BLaER1 treated with 17β-estradiol and CSF1 and Interleukin-3, amounts not matched to agents 10 nM and 100 nM (cell line): Measurements from ENCODE around the gene SCN11A.

Experiments used
- H3K27ac ChIP-seq, 11 experiments: shearing (Covaris generic); formaldehyde crosslinking; 2 replicates each; pipeline ENCODE4 v1.8.1; 2022
- H3K27me3 ChIP-seq, 11 experiments: shearing (Covaris generic); formaldehyde crosslinking; 2 replicates each; pipeline ENCODE4 v1.8.1; 2022
- H3K36me3 ChIP-seq, 11 experiments: shearing (Covaris generic); formaldehyde crosslinking; 2 replicates each; pipeline ENCODE4 v1.8.1; 2022
- H3K4me1 ChIP-seq, 10 experiments: shearing (Covaris generic); formaldehyde crosslinking; 2 replicates each; pipeline ENCODE4 v1.8.1; 2022
- H3K4me2 ChIP-seq, 11 experiments: shearing (Covaris generic); formaldehyde crosslinking; 2 replicates each; pipeline ENCODE4 v1.8.1; 2022
- H3K4me3 ChIP-seq, 10 experiments: shearing (Covaris generic); formaldehyde crosslinking; 2 replicates each; pipeline ENCODE4 v1.8.1; 2022
- H3K9ac ChIP-seq, 11 experiments: shearing (Covaris generic); formaldehyde crosslinking; 2 replicates each; pipeline ENCODE4 v1.8.1; 2022
- H3K9me3 ChIP-seq, 11 experiments: shearing (Covaris generic); formaldehyde crosslinking; replicated peaks in 1 of 11; 2 replicates each; pipeline ENCODE4 v1.8.1; 2022
- H4K20me1 ChIP-seq, 11 experiments: shearing (Covaris generic); formaldehyde crosslinking; 2 replicates each; pipeline ENCODE4 v1.8.1; 2022
- Cebpa-rat ChIP-seq, 11 experiments: shearing (Covaris generic); IDR thresholded peaks; 2 replicates each; pipeline ENCODE4 v1.8.1; 2022

SCN11A gene

GRCh38 chr3:39056151-39056550, 4.4 kb upstream of the SCN11A start:
- H3K4me1 ChIP-seq, result peaks cover 14 to 28% (median 22%) of the 10 kb centered on the region in 10 experiments
- H4K20me1 ChIP-seq, result peaks cover 0 to 50% (median 13%) of the 10 kb centered on the region in 11 experiments; a peak in 9 of 22 replicates
- TF ChIP-seq Cebpa-rat (IDR thresholded peaks at IDR 0.05), result no peak
- peak overlapping the region in 3 of 11 experiments; percentile 0 to 17 (median 10); a peak in 3 of 22 replicates for H3K4me2 ChIP-seq
- H3K27me3 ChIP-seq, result no peaks in the 10 kb centered on the region
- no peak overlapping the region for H3K27ac ChIP-seq
- peaks cover 0 to 24% (median 9%) of the 10 kb centered on the region in 11 experiments; a peak in 15 of 22 replicates for H3K36me3 ChIP-seq
- H3K4me3 ChIP-seq, result no peak overlapping the region
- no peak overlapping the region for H3K9ac ChIP-seq
- peaks cover 3 to 11% (median 8%) of the 10 kb centered on the region in 11 experiments; a peak in 15 of 22 replicates for H3K9me3 ChIP-seq

DNA sequence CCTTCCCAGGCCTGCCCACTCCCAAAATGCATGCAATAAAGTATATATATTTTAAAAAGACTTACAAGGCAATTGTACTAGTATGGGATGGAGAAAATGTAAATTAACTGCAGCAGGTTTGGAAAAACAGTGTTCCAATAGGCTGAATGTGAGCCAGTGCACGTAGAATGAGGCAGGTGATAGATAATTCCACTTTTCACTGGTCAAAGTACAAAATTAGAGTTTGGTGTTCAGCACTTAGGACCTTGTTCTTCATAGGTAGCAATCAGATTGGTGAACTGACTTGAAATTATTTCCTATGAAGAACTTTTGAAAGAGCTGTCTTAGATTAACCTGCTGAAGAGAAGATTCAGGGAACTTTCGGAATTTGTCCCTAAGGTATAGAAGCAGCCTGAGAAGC, 2.0 kb upstream of the SCN11A start:
- H3K4me1 ChIP-seq, result peaks cover 17 to 34% (median 25%) of the 10 kb centered on the region in 10 experiments
- no peak overlapping the region for H3K4me3 ChIP-seq
- peaks cover 0 to 13% (median 6%) of the 10 kb centered on the region in 11 experiments; a peak in 9 of 22 replicates for H3K36me3 ChIP-seq
- peaks cover 0 to 50% (median 13%) of the 10 kb centered on the region in 11 experiments; a peak in 9 of 22 replicates for H4K20me1 ChIP-seq
- H3K9ac ChIP-seq, result peak overlapping the region in 1 of 11 experiments; percentile 93; a peak in 1 of 22 replicates
- no peak for TF ChIP-seq Cebpa-rat (IDR thresholded peaks at IDR 0.05)
- H3K9me3 ChIP-seq, result no peaks in the 10 kb centered on the region
- no peaks in the 10 kb centered on the region for H3K27me3 ChIP-seq
- peak overlapping the region in 9 of 11 experiments; percentile 78 to 93 (median 84); a peak in 13 of 22 replicates for H3K4me2 ChIP-seq
- H3K27ac ChIP-seq, result no peak overlapping the region

DNA sequence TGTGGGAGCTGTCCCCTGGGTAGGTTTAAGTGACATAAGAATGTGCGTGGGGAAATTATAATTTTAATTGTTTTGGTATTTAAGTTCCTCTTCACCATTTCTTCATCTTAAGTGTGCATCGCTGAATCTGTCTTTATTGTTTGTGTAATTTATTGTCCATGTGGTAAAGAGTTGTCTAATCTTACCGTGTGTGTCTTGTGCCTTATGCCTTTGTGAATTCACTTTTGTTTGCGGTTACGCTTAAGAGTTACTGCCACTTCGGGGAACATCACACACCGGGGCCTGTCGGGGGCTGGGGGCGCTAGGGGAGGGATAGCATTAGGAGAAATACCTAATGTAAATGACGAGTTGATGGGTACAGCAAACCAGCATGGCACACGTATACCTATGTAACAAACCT, 839 bp upstream of the SCN11A start:
- Histone ChIP-seq H3K27me3 (no peaks in the 10 kb centered on the region), H3K4me1 (peaks cover 17 to 34% (median 25%) of the 10 kb centered on the region in 10 experiments), H3K36me3 (peaks cover 0 to 2% (median 0%) of the 10 kb centered on the region in 11 experiments; a peak in 3 of 22 replicates), H3K9ac (peak overlapping the region; percentile 83 to 94 (median 90)), H3K4me3 (peak overlapping the region; percentile 76 to 96 (median 89)), H3K4me2 (peak overlapping the region; percentile 63 to 93 (median 83)), H3K9me3 (no peaks in the 10 kb centered on the region), H4K20me1 (peaks cover 0 to 45% (median 9%) of the 10 kb centered on the region in 11 experiments; a peak in 8 of 22 replicates), H3K27ac (peak overlapping the region; percentile 81 to 92 (median 87); a peak in 21 of 22 replicates)
- TF ChIP-seq Cebpa-rat (IDR thresholded peaks at IDR 0.05), result no peak

- Histone ChIP-seq H3K36me3 (no peaks in the 10 kb centered on the region), H3K4me3 (no peak overlapping the region), H3K9ac (no peak overlapping the region), H3K27me3 (no peaks in the 10 kb centered on the region), H3K4me1 (peaks cover 15 to 34% (median 17%) of the 10 kb centered on the region in 10 experiments), H3K9me3 (no peaks in the 10 kb centered on the region), H3K4me2 (peak overlapping the region in 2 of 11 experiments; percentile 24 to 27; a peak in 2 of 22 replicates), H4K20me1 (peaks cover 0 to 23% (median 0%) of the 10 kb centered on the region in 11 experiments; a peak in 5 of 22 replicates), H3K27ac (no peak overlapping the region)
- no peak for TF ChIP-seq Cebpa-rat (IDR thresholded peaks at IDR 0.05)
Observed at GRCh38 chr3:39050029-39050428, 1.7 kb downstream of the SCN11A start.

DNA sequence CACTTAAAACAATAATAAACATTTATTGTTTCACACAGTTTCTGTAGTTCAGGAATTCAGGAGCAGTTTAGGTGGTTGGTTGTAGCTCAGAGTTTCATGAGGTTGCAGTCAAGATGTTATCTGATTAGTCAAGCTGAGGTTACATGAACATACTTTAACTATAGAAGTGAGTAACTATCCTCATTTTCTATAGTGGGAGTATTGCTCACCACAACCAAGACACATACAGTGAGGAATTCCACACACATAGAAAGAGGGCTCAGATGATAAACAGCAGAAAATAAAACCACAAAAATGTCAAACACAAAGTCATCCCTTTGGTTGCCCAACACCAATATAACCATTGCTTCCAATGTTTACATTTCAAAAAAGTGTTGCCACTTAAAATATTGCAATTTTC, 13.6 kb downstream of the SCN11A start:
- no peak overlapping the region for H3K9ac ChIP-seq
- no peak overlapping the region for H3K4me2 ChIP-seq
- no peaks in the 10 kb centered on the region for H3K36me3 ChIP-seq
- no peaks in the 10 kb centered on the region for H4K20me1 ChIP-seq
- no peak overlapping the region for H3K27ac ChIP-seq
- TF ChIP-seq Cebpa-rat (IDR thresholded peaks at IDR 0.05), result no peak
- no peak overlapping the region for H3K4me3 ChIP-seq
- peaks cover 16 to 41% (median 23%) of the 10 kb centered on the region in 11 experiments for H3K9me3 ChIP-seq
- H3K4me1 ChIP-seq, result no peaks in the 10 kb centered on the region
- H3K27me3 ChIP-seq, result no peaks in the 10 kb centered on the region

- peaks cover 0 to 26% (median 0%) of the 10 kb centered on the region in 10 experiments; a peak in 6 of 20 replicates for H3K4me1 ChIP-seq
- peaks cover 0 to 8% (median 0%) of the 10 kb centered on the region in 11 experiments; a peak in 4 of 22 replicates for H3K9me3 ChIP-seq
- no peaks in the 10 kb centered on the region for H3K36me3 ChIP-seq
- H3K27ac ChIP-seq, result no peak overlapping the region
- no peak overlapping the region for H3K9ac ChIP-seq
- H4K20me1 ChIP-seq, result no peaks in the 10 kb centered on the region
- H3K27me3 ChIP-seq, result no peaks in the 10 kb centered on the region
- no peak for TF ChIP-seq Cebpa-rat (IDR thresholded peaks at IDR 0.05)
- no peak overlapping the region for H3K4me3 ChIP-seq
- no peak overlapping the region for H3K4me2 ChIP-seq
Observed at GRCh38 chr3:39029556-39029955, 22.2 kb downstream of the SCN11A start.

DNA sequence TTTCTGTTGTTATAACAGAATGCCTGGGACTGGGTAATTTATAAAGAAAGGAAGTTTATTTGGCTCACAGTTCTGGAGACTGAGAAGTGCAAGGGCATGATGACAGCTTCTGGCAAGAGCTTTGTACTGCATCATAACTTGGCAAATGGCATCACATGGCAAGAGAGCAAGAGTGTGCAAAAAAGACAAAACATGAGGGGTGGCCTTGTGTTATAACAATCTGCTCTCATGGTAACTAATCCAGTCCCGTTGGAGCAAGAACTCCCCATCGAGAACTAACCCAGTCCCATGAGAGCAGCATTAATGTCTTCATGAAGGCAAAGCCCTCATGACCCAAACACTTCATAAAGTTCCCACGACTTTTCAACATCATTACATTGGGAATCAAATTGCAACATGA, 23.2 kb downstream of the SCN11A start:
- no peak for TF ChIP-seq Cebpa-rat (IDR thresholded peaks at IDR 0.05)
- H3K9me3 ChIP-seq, result no peaks in the 10 kb centered on the region
- H4K20me1 ChIP-seq, result no peaks in the 10 kb centered on the region
- H3K27me3 ChIP-seq, result no peaks in the 10 kb centered on the region
- H3K4me3 ChIP-seq, result no peak overlapping the region
- H3K9ac ChIP-seq, result no peak overlapping the region
- H3K27ac ChIP-seq, result no peak overlapping the region
- H3K36me3 ChIP-seq, result no peaks in the 10 kb centered on the region
- no peak overlapping the region for H3K4me2 ChIP-seq
- peaks cover 0 to 30% (median 0%) of the 10 kb centered on the region in 10 experiments; a peak in 6 of 20 replicates for H3K4me1 ChIP-seq

DNA sequence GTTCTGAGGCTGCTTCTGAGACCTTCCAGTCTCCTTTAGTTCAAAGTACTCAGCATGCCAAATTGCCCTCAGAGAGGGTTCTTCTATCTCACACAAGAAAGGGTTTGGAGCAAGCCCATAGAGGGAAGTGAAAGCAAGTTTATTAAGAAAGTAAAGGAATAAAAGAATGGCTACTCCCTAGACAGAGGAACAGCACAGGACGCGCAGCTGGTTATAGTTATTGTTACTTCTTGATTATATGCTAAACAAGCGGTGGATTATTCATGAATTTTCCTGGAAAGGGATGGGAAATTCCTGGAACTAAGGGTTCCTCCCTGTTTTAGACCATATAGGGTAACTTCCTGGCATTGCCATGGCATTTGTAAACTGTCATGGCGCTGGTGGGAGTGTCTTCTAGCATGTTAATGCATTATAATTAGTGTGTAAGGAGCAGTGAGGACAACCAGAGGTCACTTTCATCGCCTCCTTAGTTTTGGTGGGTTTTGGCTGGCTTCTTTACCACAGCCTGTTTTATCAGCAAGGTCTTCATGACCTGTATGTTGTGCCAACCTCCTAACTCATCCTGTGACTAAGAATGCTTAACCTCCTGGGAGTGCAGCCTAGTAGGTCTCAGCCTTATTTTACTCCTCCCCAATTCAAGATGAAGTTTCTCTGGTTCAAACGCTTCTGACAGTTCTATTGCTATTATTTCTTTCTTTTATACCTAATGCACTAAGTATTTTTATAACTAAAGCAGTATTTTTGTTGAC, 26.3 kb downstream of the SCN11A start:
- H4K20me1 ChIP-seq, result no peaks in the 10 kb centered on the region
- no peaks in the 10 kb centered on the region for H3K9me3 ChIP-seq

DNA sequence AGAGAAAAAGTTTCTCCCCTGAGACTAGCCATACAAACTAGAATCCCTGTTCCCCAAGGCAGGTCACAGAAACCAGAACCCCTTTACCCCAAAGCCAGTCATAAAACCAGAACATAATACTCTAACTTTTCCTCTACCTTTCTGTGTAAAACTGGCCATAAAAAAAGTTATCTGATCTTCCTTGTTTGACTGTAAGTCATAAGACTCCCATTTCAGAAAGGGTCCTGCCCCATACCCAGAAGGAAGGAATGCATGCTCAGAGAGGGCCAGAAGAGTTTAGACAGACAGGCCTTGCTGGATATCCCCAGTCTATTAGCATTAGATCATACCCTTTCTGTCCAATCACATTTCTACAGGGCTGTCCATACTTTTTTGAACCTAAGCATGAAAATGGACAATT, 27.2 kb downstream of the SCN11A start:
- H3K27me3 ChIP-seq, result no peaks in the 10 kb centered on the region
- H3K4me1 ChIP-seq, result peaks cover 0 to 30% (median 0%) of the 10 kb centered on the region in 10 experiments; a peak in 6 of 20 replicates
- no peak overlapping the region for H3K4me3 ChIP-seq
- H3K4me2 ChIP-seq, result peak overlapping the region in 2 of 11 experiments; percentile 37 to 63; a peak in 4 of 22 replicates
- H3K27ac ChIP-seq, result no peak overlapping the region
- H3K36me3 ChIP-seq, result no peaks in the 10 kb centered on the region
- no peaks in the 10 kb centered on the region for H4K20me1 ChIP-seq
- TF ChIP-seq Cebpa-rat (IDR thresholded peaks at IDR 0.05), result no peak
- 0 out of 22 replicates have a peak overlapping the region, but pooled peaks of 1 of the 11 experiments have one; percentile 20 for H3K9ac ChIP-seq
- no peaks in the 10 kb centered on the region for H3K9me3 ChIP-seq

More for the DNA sequence above, 26.3 kb downstream of the SCN11A start:
- Histone ChIP-seq H3K4me1 (peaks cover 0 to 30% (median 0%) of the 10 kb centered on the region in 10 experiments; a peak in 6 of 20 replicates), H3K9ac (no peak overlapping the region), H3K36me3 (no peaks in the 10 kb centered on the region), H3K27ac (no peak overlapping the region), H3K4me2 (peak overlapping the region in 3 of 11 experiments; percentile 10 to 63 (median 37); a peak in 4 of 22 replicates), H3K27me3 (no peaks in the 10 kb centered on the region), H3K4me3 (no peak overlapping the region)
- no peak for TF ChIP-seq Cebpa-rat (IDR thresholded peaks at IDR 0.05)
